ENCODE measurements around the gene RNASEH2B.

Gene RNASEH2B

GRCh38 chr13:50908371-50908770 lies 1.2 kb upstream of the RNASEH2B start:
- Histone ChIP-seq H3K4me3 (ENCODE audit: low read length) (no peak overlapping the region), H4K20me1 (ENCODE audit: insufficient read depth, low read length) (no peaks in the 10 kb centered on the region), H3K9me2 (replicated peaks; ENCODE audit: insufficient read depth, low read length) (no peaks in the 10 kb centered on the region), H2AFZ (ENCODE audit: low read length) (no peak overlapping the region), H3K36me3 (replicated peaks; ENCODE audit: insufficient read depth, low read length) (no peaks in the 10 kb centered on the region), H3F3A (ENCODE audit: insufficient read depth, low read length) (peaks cover 22% of the 10 kb centered on the region), H3K27me3 (replicated peaks; ENCODE audit: insufficient read depth, low read length) (no peaks in the 10 kb centered on the region), H3K27ac (ENCODE audit: low read length) (peak overlapping the region; percentile 29; the same call in 1 of the 2 replicates), H3K4me1 (ENCODE audit: low read length) (peaks cover 22% of the 10 kb centered on the region), H3K79me2 (ENCODE audit: low read length) (peaks cover 29% of the 10 kb centered on the region), H3K9ac (ENCODE audit: low read length) (no peak overlapping the region), H3K4me2 (ENCODE audit: low read depth, low read length) (peak overlapping the region; percentile 60; the same call in 1 of the 2 replicates), H3K9me3 (replicated peaks; ENCODE audit: insufficient read depth, low read length) (no peaks in the 10 kb centered on the region)
- no peak for TF ChIP-seq CTCF (IDR thresholded peaks at IDR 0.05; ENCODE audit: low read length)
- no peak for TF ChIP-seq EZH2 (optimal IDR thresholded peaks at IDR 0.05; ENCODE audit: low read depth, low read length)
- no peak for TF ChIP-seq EZH2phosphoT487 (IDR thresholded peaks at IDR 0.05; ENCODE audit: low read length)
- DNase-seq: peak; percentile 38

GRCh38 chr13:50910485-50910805 lies 854 bp downstream of the RNASEH2B start:
- Histone ChIP-seq H3K27me3 (replicated peaks; ENCODE audit: insufficient read depth, low read length) (no peaks in the 10 kb centered on the region), H3K4me2 (ENCODE audit: low read depth, low read length) (peak overlapping the region; percentile 60), H4K20me1 (ENCODE audit: insufficient read depth, low read length) (no peaks in the 10 kb centered on the region), H3K36me3 (replicated peaks; ENCODE audit: insufficient read depth, low read length) (no peaks in the 10 kb centered on the region), H3K9me3 (replicated peaks; ENCODE audit: insufficient read depth, low read length) (no peaks in the 10 kb centered on the region), H3F3A (ENCODE audit: insufficient read depth, low read length) (peaks cover 22% of the 10 kb centered on the region), H3K4me3 (ENCODE audit: low read length) (peak overlapping the region; percentile 83), H3K4me1 (ENCODE audit: low read length) (peaks cover 24% of the 10 kb centered on the region), H3K9ac (ENCODE audit: low read length) (peak overlapping the region; percentile 94), H3K27ac (ENCODE audit: low read length) (peak overlapping the region; percentile 83), H2AFZ (ENCODE audit: low read length) (peak overlapping the region; percentile 53; the same call in 1 of the 2 replicates), H3K79me2 (ENCODE audit: low read length) (peaks cover 49% of the 10 kb centered on the region), H3K9me2 (replicated peaks; ENCODE audit: insufficient read depth, low read length) (no peaks in the 10 kb centered on the region)
- no peak for DNase-seq
- TF ChIP-seq CTCF (IDR thresholded peaks at IDR 0.05; ENCODE audit: low read length) (no peak), EZH2phosphoT487 (IDR thresholded peaks at IDR 0.05; ENCODE audit: low read length) (no peak), EZH2 (optimal IDR thresholded peaks at IDR 0.05; ENCODE audit: low read depth, low read length) (no peak)

GRCh38 chr13:50911081-50911631 lies 1.6 kb downstream of the RNASEH2B start:
- peak; percentile 27 for DNase-seq
- Histone ChIP-seq H3K36me3 (replicated peaks; ENCODE audit: insufficient read depth, low read length) (no peaks in the 10 kb centered on the region), H3K9me2 (replicated peaks; ENCODE audit: insufficient read depth, low read length) (no peaks in the 10 kb centered on the region), H3K9ac (ENCODE audit: low read length) (peak overlapping the region; percentile 94), H3K27me3 (replicated peaks; ENCODE audit: insufficient read depth, low read length) (no peaks in the 10 kb centered on the region), H4K20me1 (ENCODE audit: insufficient read depth, low read length) (no peaks in the 10 kb centered on the region), H3K4me3 (ENCODE audit: low read length) (peak overlapping the region; percentile 83), H3K79me2 (ENCODE audit: low read length) (peaks cover 54% of the 10 kb centered on the region), H3K9me3 (replicated peaks; ENCODE audit: insufficient read depth, low read length) (no peaks in the 10 kb centered on the region), H3F3A (ENCODE audit: insufficient read depth, low read length) (peaks cover 22% of the 10 kb centered on the region), H3K27ac (ENCODE audit: low read length) (peak overlapping the region; percentile 83), H3K4me1 (ENCODE audit: low read length) (peaks cover 27% of the 10 kb centered on the region), H3K4me2 (ENCODE audit: low read depth, low read length) (peak overlapping the region; percentile 60), H2AFZ (ENCODE audit: low read length) (no peak overlapping the region)
- TF ChIP-seq EZH2 (optimal IDR thresholded peaks at IDR 0.05; ENCODE audit: low read depth, low read length): no peak
- no peak for TF ChIP-seq EZH2phosphoT487 (IDR thresholded peaks at IDR 0.05; ENCODE audit: low read length)

Data from MM.1S (cell line).